Hepatocyte (in vitro differentiated cells): ENCODE measurements around the gene ZNF462. TPM values are rescaled to one million over a fixed set of nuclear protein-coding genes. Genes with fewer than 3 reads are reported as not detected.
"Not testable (repeated sequence)": the region's sequence is repeated elsewhere in the genome, so short reads cannot be mapped to it uniquely, and the experiment has no call there.

ENCODE experiments used
- DNase-seq: peaks from one replicate; pipeline ENCODE4 v3.0.0-alpha.2; 2016; ENCODE audit warnings: low spot score
- H2AFZ ChIP-seq: fragments of 200-600 bp; sonication (generic); 2 replicates; pipeline ENCODE4 v1.6.0; 2016; ENCODE audit warnings: antibody characterized with exemption, mild to moderate bottlenecking
- H3K27ac ChIP-seq: fragments of 200-600 bp; sonication (generic); 2 replicates; pipeline ENCODE4 v1.5.1; 2016; ENCODE audit warnings: mild to moderate bottlenecking
- H3K27me3 ChIP-seq: fragments of 200-600 bp; sonication (generic); 2 replicates; pipeline ENCODE4 v1.6.1; 2016
- H3K36me3 ChIP-seq: fragments of 200-600 bp; sonication (generic); replicated peaks from 2 replicates; pipeline ENCODE4 v1.5.1; 2016; ENCODE audit warnings: low read depth; ENCODE audit not compliant: insufficient read depth
- H3K4me1 ChIP-seq: fragments of 200-600 bp; sonication (generic); 2 replicates; pipeline ENCODE4 v1.5.1; 2016; ENCODE audit warnings: mild to moderate bottlenecking, moderate library complexity; ENCODE audit not compliant: insufficient read depth
- H3K4me2 ChIP-seq: fragments of 200-600 bp; sonication (generic); 2 replicates; pipeline ENCODE4 v1.6.0; 2016
- H3K4me3 ChIP-seq: fragments of 200-600 bp; sonication (generic); 2 replicates; pipeline ENCODE4 v1.5.1; 2016; ENCODE audit warnings: mild to moderate bottlenecking
- H3K79me2 ChIP-seq: fragments of 200-600 bp; sonication (generic); 2 replicates; pipeline ENCODE4 v1.6.0; 2017; ENCODE audit warnings: mild to moderate bottlenecking
- H3K9me2 ChIP-seq: fragments of 200-600 bp; sonication (generic); replicated peaks from 2 replicates; pipeline ENCODE4 v1.6.0; 2017; ENCODE audit warnings: mild to moderate bottlenecking; ENCODE audit not compliant: insufficient read depth
- H3K9me3 ChIP-seq: fragments of 200-600 bp; sonication (generic); 2 replicates; pipeline ENCODE4 v1.5.1; 2016; ENCODE audit warnings: low read depth, mild to moderate bottlenecking
- H4K20me1 ChIP-seq: fragments of 200-600 bp; sonication (generic); 2 replicates; pipeline ENCODE4 v1.6.0; 2016; ENCODE audit warnings: mild to moderate bottlenecking; ENCODE audit not compliant: insufficient read depth, poor library complexity, severe bottlenecking
- EZH2 ChIP-seq: fragments of 200-600 bp; sonication (generic); IDR thresholded peaks from 2 replicates; pipeline ENCODE4 v1.6.1; 2016; ENCODE audit warnings: antibody characterized with exemption, mild to moderate bottlenecking, borderline replicate concordance
- EZH2phosphoT487 ChIP-seq: fragments of 200-600 bp; sonication (generic); IDR thresholded peaks from one replicate; pipeline ENCODE4 v1.6.1; 2018; ENCODE audit warnings: antibody characterized with exemption, mild to moderate bottlenecking, low read depth, moderate library complexity; ENCODE audit not compliant: unreplicated experiment, severe bottlenecking
- WGBS: methylation state at CpG from one replicate; pipeline ENCODE4 v1.1.6; 2016; ENCODE audit warnings: low lambda C conversion rate; ENCODE audit errors: missing lambda C conversion rate; 5-methylcytosine and 5-hydroxymethylcytosine counted together
- polyA plus RNA-seq: library from polyadenylated mRNA; unstranded; fragments of >200 nt; fragmentation: Nextera tagmentation; extraction: Ambion mirVana; gene quantifications from 2 replicates; pipeline ENCODE4 v1.2.1, GENCODE V29; 2016
- total RNA-seq: library from RNA; depleted of rRNA; stranded (reverse); fragments of >200 nt; gene quantifications from 2 replicates; pipeline ENCODE4 v1.2.3, GENCODE V29; 2014
- TF ChIP-seq, protein P1 (sequence below): fragments of 200-600 bp; sonication (generic); IDR thresholded peaks from 2 replicates; pipeline ENCODE4 v1.5.1; 2016; ENCODE audit warnings: antibody characterized with exemption, mild to moderate bottlenecking; ENCODE audit not compliant: poor library complexity

The ZNF462 gene
- total and polyA plus RNA-seq, 2 experiments from 2014 or later: 7.8 to 27.5 TPM

DNA sequence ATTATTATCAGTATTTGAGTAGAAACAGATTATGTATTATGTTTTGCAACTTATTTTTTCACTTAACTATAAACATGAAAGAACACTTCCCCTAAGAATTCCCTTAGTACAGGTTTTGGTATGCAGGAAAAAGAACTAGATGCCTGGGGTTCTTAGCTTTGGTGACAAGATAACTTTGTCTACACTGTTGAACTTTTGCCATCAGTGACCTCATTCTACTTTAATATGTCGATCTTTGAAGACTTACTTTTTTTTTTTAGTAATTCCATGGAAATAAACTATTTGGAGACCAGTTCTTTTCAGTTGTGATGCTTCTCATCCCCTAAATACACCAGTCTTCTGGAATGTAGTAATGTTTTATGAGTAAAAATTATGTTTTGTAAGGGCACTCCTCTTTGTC is 34.3 kb downstream of the ZNF462 start:
- Histone ChIP-seq H3K27me3 (no peaks in the 10 kb centered on the region), H3K9me3 (peaks cover 13% of the 10 kb centered on the region), H3K79me2 (peaks cover 87% of the 10 kb centered on the region), H4K20me1 (no peaks in the 10 kb centered on the region), H3K4me3 (no peak overlapping the region), H3K36me3 (no peaks in the 10 kb centered on the region), H3K4me2 (no peak overlapping the region), H3K9me2 (no peaks in the 10 kb centered on the region), H3K4me1 (peaks cover 9% of the 10 kb centered on the region), H3K27ac (peak overlapping the region; percentile 72), H2AFZ (no peak overlapping the region)
- DNase-seq: no peak
- 61% methylated on average over 1 of the region's 1 CpG for WGBS
- TF ChIP-seq EZH2phosphoT487 (no peak), EZH2 (no peak)
- TF ChIP-seq, protein P1, sequence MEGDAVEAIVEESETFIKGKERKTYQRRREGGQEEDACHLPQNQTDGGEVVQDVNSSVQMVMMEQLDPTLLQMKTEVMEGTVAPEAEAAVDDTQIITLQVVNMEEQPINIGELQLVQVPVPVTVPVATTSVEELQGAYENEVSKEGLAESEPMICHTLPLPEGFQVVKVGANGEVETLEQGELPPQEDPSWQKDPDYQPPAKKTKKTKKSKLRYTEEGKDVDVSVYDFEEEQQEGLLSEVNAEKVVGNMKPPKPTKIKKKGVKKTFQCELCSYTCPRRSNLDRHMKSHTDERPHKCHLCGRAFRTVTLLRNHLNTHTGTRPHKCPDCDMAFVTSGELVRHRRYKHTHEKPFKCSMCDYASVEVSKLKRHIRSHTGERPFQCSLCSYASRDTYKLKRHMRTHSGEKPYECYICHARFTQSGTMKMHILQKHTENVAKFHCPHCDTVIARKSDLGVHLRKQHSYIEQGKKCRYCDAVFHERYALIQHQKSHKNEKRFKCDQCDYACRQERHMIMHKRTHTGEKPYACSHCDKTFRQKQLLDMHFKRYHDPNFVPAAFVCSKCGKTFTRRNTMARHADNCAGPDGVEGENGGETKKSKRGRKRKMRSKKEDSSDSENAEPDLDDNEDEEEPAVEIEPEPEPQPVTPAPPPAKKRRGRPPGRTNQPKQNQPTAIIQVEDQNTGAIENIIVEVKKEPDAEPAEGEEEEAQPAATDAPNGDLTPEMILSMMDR: no peak

DNA sequence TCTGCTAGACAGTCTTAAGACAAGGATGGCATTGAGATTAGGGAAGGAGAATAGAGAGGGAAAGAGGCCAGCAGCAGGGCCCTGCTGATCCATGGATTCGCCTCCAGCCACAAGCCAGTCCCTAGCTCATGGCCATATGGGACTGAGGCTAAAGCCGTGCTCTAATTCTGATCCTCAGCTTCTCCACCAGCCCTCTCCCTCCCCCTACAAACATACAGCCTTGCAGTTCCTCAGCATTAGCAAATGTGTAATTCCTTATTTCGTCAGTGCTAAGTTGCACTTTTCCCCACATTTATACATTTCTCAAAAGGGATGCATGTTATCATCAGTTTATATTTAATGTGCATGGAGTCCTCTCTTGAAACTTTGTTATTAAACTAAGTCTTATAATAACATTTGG is 34.8 kb downstream of the ZNF462 start:
- H3K79me2 ChIP-seq: peaks cover 90% of the 10 kb centered on the region
- H3K27me3 ChIP-seq: no peaks in the 10 kb centered on the region
- H3K9me3 ChIP-seq: peaks cover 14% of the 10 kb centered on the region
- peaks cover 6% of the 10 kb centered on the region for H3K4me1 ChIP-seq
- no peak for DNase-seq
- H3K36me3 ChIP-seq: no peaks in the 10 kb centered on the region
- no peaks in the 10 kb centered on the region for H3K9me2 ChIP-seq
- WGBS: 81% methylated on average over 3 of the region's 3 CpGs
- no peak for TF ChIP-seq EZH2phosphoT487
- no peak for TF ChIP-seq EZH2
- TF ChIP-seq, protein P1: no peak
- H2AFZ ChIP-seq: no peak overlapping the region
- H3K4me3 ChIP-seq: no peak overlapping the region
- peak overlapping the region; percentile 72 for H3K27ac ChIP-seq
- no peak overlapping the region for H3K4me2 ChIP-seq
- no peaks in the 10 kb centered on the region for H4K20me1 ChIP-seq

DNA sequence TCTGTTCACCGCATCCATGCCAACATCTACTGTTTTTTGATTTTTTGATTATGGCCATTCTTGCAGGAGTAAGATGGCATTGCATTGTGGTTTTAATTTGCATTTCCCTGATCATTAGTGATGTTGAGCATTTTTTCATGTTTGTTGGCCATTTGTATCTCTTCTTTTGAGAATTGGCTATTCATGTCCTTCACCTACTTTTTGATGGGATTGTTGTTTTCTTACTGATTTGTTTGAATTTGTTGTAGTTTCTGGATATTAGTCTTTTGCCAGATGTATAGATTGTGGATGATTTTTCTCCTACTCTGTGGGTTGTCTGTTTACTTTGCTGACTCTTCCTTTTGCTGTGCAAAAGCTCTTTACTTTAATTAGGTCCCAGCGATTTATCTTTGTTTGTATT is 37.6 kb downstream of the ZNF462 start:
- Histone ChIP-seq H3K79me2 (peaks cover 95% of the 10 kb centered on the region), H3K9me3 (peaks cover 17% of the 10 kb centered on the region)
- H2AFZ ChIP-seq, H3K36me3 ChIP-seq, H3K4me1 ChIP-seq, H3K27me3 ChIP-seq, H4K20me1 ChIP-seq, H3K27ac ChIP-seq, H3K4me3 ChIP-seq, H3K4me2 ChIP-seq, DNase-seq, H3K9me2 ChIP-seq: not testable (repeated sequence)
- WGBS: 90% methylated on average over 2 of the region's 2 CpGs

- no peak for TF ChIP-seq EZH2
- TF ChIP-seq, protein P1: no peak
- TF ChIP-seq EZH2phosphoT487: no peak
- Histone ChIP-seq H2AFZ (no peak overlapping the region), H3K79me2 (peaks cover 97% of the 10 kb centered on the region), H3K4me2 (no peak overlapping the region), H3K4me3 (no peak overlapping the region), H3K27me3 (no peaks in the 10 kb centered on the region), H3K4me1 (no peaks in the 10 kb centered on the region), H3K36me3 (no peaks in the 10 kb centered on the region), H3K9me3 (peaks cover 8% of the 10 kb centered on the region), H3K27ac (no peak overlapping the region), H3K9me2 (no peaks in the 10 kb centered on the region), H4K20me1 (peaks cover under 1% of the 10 kb centered on the region)
- WGBS: 80% methylated on average over 3 of the region's 3 CpGs
- no peak for DNase-seq
Observed at GRCh38 chr9:106906129-106906528, 43.2 kb downstream of the ZNF462 start.
